ENCODE data around the gene ALKBH3. TPM values are rescaled to one million over a fixed set of nuclear protein-coding genes. Genes with fewer than 3 reads are reported as not detected.

ALKBH3 gene
- total and polyA plus RNA-seq, 2 of the 13 experiments (the other 11 are each of a cell fraction or from before 2014, with no cell fraction given): 17.8 to 36.1 TPM

- no peak overlapping the region for H3K9ac ChIP-seq (ENCODE audit: insufficient read depth, low read depth, low read length)
- TF ChIP-seq CBX1 (IDR thresholded peaks at IDR 0.05; ENCODE audit: low read depth): no peak
- TF ChIP-seq MEIS1 (CRISPR knock-in tag; IDR thresholded peaks at IDR 0.05; ENCODE audit: borderline replicate concordance): no peak
- no peak for TF ChIP-seq ZNF101 (CRISPR knock-in tag; IDR thresholded peaks at IDR 0.05; ENCODE audit: borderline replicate concordance, low read depth)
- no peak for TF ChIP-seq DPF2 (CRISPR knock-in tag; IDR thresholded peaks at IDR 0.05; ENCODE audit: borderline replicate concordance, low read depth)
- TF ChIP-seq KDM5A (IDR thresholded peaks at IDR 0.05; ENCODE audit: borderline replicate concordance, low read length): no peak
- no peak for TF ChIP-seq FOXO4 (CRISPR knock-in tag; conservative IDR thresholded peaks at IDR 0.05)
- FAIRE-seq: no peak
- H3K36me3 ChIP-seq (replicated peaks in 1 of 2; ENCODE audit: control insufficient read depth in 1 of 2, insufficient read depth in 2 of 2, low read length in 2 of 2): no peaks in the 10 kb centered on the region
- H3K27ac ChIP-seq (ENCODE audit: extremely low read length, insufficient read depth, low read length): no peak overlapping the region
- no peaks in the 10 kb centered on the region for H3K79me2 ChIP-seq (ENCODE audit: insufficient read depth, low read length)
- no peaks in the 10 kb centered on the region for H3K4me1 ChIP-seq (ENCODE audit: insufficient read depth, low read length)
- peaks cover 5% of the 10 kb centered on the region; the same call in 1 of the 2 replicates for H3K9me3 ChIP-seq (ENCODE audit: low read length)
- WGBS (ENCODE audit: low lambda C conversion rate): 46% methylated on average over 4 of the region's 6 CpGs
- intact Hi-C loops (cut with micrococcal nuclease; ENCODE audit: unreplicated experiment): no loop called here
- ChIA-PET POLR2A (no interaction called here), CTCF (ENCODE audit: low intra/inter-chr PET ratio, low total read pairs) (no interaction called here)
- ATAC-seq: no peak
- in situ Hi-C loops (cut with HindIII; ENCODE audit: extremely low pct_ligation_motif_present, low pct_unique_long_range_greater_than_20kb): no loop called here
- DNase-seq (ENCODE audit: low spot score): no peak
- no peak overlapping the region for H3K4me3 ChIP-seq (replicated peaks in 1 of 3; ENCODE audit: insufficient read depth in 1 of 3, low read depth in 2 of 3, low read length in 3 of 3)
- H3K27me3 ChIP-seq (ENCODE audit: control insufficient read depth in 1 of 2, insufficient read depth in 2 of 2, low read length in 2 of 2): peaks cover 0 to 11% of the 10 kb centered on the region in 2 experiments; a peak in 1 of 5 replicates
- no peaks in the 10 kb centered on the region for H4K20me1 ChIP-seq (ENCODE audit: insufficient read depth, low read length)
- no peak overlapping the region for H2AFZ ChIP-seq (ENCODE audit: low read length)
- no TSS peak for BruUV-seq (replicated peaks)
- no peak overlapping the region for H3K4me2 ChIP-seq (ENCODE audit: low read depth, low read length)
These were observed 78.8 kb downstream of the ALKBH3 start for GRCh38 chr11:43959321-43959995.
